A673 (cell line): ENCODE measurements around the gene GET4.

Source experiments
- CTCF ChIP-seq: fragments of 300-800, 200-600 bp; sonication (generic); conservative IDR thresholded peaks from 2 replicates; pipeline ENCODE4 v1.5.1; 2017; ENCODE audit warnings: low read depth, mild to moderate bottlenecking, antibody characterized with exemption, low read length, moderate library complexity, mixed read lengths
- EZH2 ChIP-seq: fragments of 200-600 bp; sonication (generic); IDR thresholded peaks from 2 replicates; pipeline ENCODE4 v1.6.1; 2017; ENCODE audit warnings: borderline replicate concordance, low read depth, mild to moderate bottlenecking, mixed read lengths, antibody characterized with exemption, low read length; ENCODE audit not compliant: poor library complexity, severe bottlenecking

- no peak for TF ChIP-seq EZH2
- TF ChIP-seq CTCF: no peak
Measured at GRCh38 chr7:887488-887820, 11.1 kb downstream of the GET4 start.
